HepG2 (cell line): Measurements from ENCODE around the gene IER2. TPM values are rescaled to one million over a fixed set of nuclear protein-coding genes. Genes with fewer than 3 reads are reported as not detected.
A peak's percentile ranks its signal among the peaks of the same experiment; 100 is the strongest.

ENCODE experiments used
- ATAC-seq: fragments of 200-7000 bp; cut with Tn5 transposase; 3 replicates; pipeline ENCODE4 v1.9.1; 2020; ENCODE audit warnings: mild to moderate bottlenecking, moderate library complexity
- BruUV-seq: library from RNA; stranded (reverse); fragments of 400-500 nt; replicated peaks from 2 replicates; lab custom pipeline; 2021; lab: Mats Ljungman, UMichigan
- CTCF ChIA-PET: fragments of 300-600 bp; formaldehyde crosslinking; extraction: SDS; loops from one replicate; lab custom pipeline; 2021; ENCODE audit warnings: low total read pairs, inconsistent platforms, low intra/inter-chr PET ratio; lab: Yijun Ruan, JAX
- POLR2A ChIA-PET: fragments of 350-600 bp; sonication (Branson Sonifier 250); formaldehyde crosslinking; loops from one replicate; lab custom pipeline; 2020; ENCODE audit warnings: antibody characterized with exemption, inconsistent platforms; lab: Yijun Ruan, JAX
- DNase-seq: peaks from one replicate; pipeline ENCODE4 v3.0.0-alpha.2; 2015; ENCODE audit warnings: low spot score
- FAIRE-seq: peaks from 3 replicates; lab custom pipeline; 2011; peaks lifted over from hg19 to GRCh38; lab: Jason Lieb, UNC
- H2AFZ ChIP-seq: one replicate; pipeline ENCODE4 v1.6.1; 2011; ENCODE audit warnings: low read length, inconsistent platforms
- H3K27ac ChIP-seq: fragments of 300-600 bp; 3 replicates; pipeline ENCODE4 v1.8.0; 2011; ENCODE audit warnings: mixed run types, mild to moderate bottlenecking, mixed read lengths, low read length, inconsistent platforms; ENCODE audit not compliant: insufficient read depth; ENCODE audit errors: extremely low read length
- H3K27me3 ChIP-seq, 2 experiments: fragments of 200-600 bp in 1 of 2; 2 replicates in 1 of 2; 3 replicates in 1 of 2; pipeline versions ENCODE4 v1.6.0 to v1.8.0; 2011; ENCODE audit warnings: low read length in 2 of 2, mild to moderate bottlenecking in 2 of 2, moderate library complexity in 2 of 2, inconsistent platforms in 1 of 2; ENCODE audit not compliant: insufficient read depth in 2 of 2, control insufficient read depth in 1 of 2
- H3K36me3 ChIP-seq, 2 experiments: fragments of 200-600 bp in 1 of 2; replicated peaks in 1 of 2; 2 replicates in 1 of 2; 3 replicates in 1 of 2; pipeline versions ENCODE4 v1.5.1 to v1.8.0; 2011; ENCODE audit warnings: low read length in 2 of 2, inconsistent platforms in 1 of 2; ENCODE audit not compliant: insufficient read depth in 2 of 2, control insufficient read depth in 1 of 2
- H3K4me1 ChIP-seq: 2 replicates; pipeline ENCODE4 v1.5.1; 2012; ENCODE audit warnings: low read length, inconsistent platforms; ENCODE audit not compliant: insufficient read depth
- H3K4me2 ChIP-seq: 2 replicates; pipeline ENCODE4 v1.6.0; 2011; ENCODE audit warnings: low read depth, low read length, inconsistent platforms
- H3K4me3 ChIP-seq, 3 experiments: fragments of 200-600 bp in 1 of 3; sonication (generic), shearing (Covaris generic) in 1 of 3; replicated peaks in 1 of 3; 2 replicates each; pipeline ENCODE4 v1.5.1; 2011 to 2016; ENCODE audit warnings: low read length in 3 of 3, inconsistent platforms in 2 of 3, low read depth in 2 of 3, mild to moderate bottlenecking in 2 of 3, control low read depth in 1 of 3, mixed read lengths in 1 of 3; ENCODE audit not compliant: insufficient read depth in 1 of 3
- H3K79me2 ChIP-seq: one replicate; pipeline ENCODE4 v1.6.1; 2011; ENCODE audit warnings: low read length, inconsistent platforms; ENCODE audit not compliant: insufficient read depth
- H3K9ac ChIP-seq: 2 replicates; pipeline ENCODE4 v1.6.0; 2011; ENCODE audit warnings: mild to moderate bottlenecking, low read depth, low read length, inconsistent platforms; ENCODE audit not compliant: insufficient read depth
- H3K9me3 ChIP-seq: 2 replicates; pipeline ENCODE4 v1.5.1; 2012; ENCODE audit warnings: mild to moderate bottlenecking, low read length
- H4K20me1 ChIP-seq: 2 replicates; pipeline ENCODE4 v1.6.0; 2011; ENCODE audit warnings: inconsistent platforms, mild to moderate bottlenecking, low read length, moderate library complexity; ENCODE audit not compliant: insufficient read depth
- ARNT ChIP-seq: fragments of 450-650 bp; IDR thresholded peaks from 2 replicates; pipeline ENCODE4 v1.6.1; 2017
- CEBPG ChIP-seq: IDR thresholded peaks from 2 replicates; pipeline ENCODE4 v1.6.1; 2016
- MEIS2 ChIP-seq: sonication (generic); formaldehyde crosslinking; IDR thresholded peaks from 2 replicates; pipeline ENCODE4 v1.9.0; 2021; ENCODE audit warnings: mild to moderate bottlenecking, missing genetic modification reagents
- MYNN ChIP-seq: sonication (generic); formaldehyde crosslinking; IDR thresholded peaks from 2 replicates; pipeline ENCODE4 v1.4.0; 2020; ENCODE audit warnings: mild to moderate bottlenecking, low read depth, missing genetic modification reagents
- NCOA5 ChIP-seq: sonication (generic); formaldehyde crosslinking; IDR thresholded peaks from 2 replicates; pipeline ENCODE4 v1.4.0; 2020; ENCODE audit warnings: missing genetic modification reagents
- PHB2 ChIP-seq: fragments of 450-650 bp; IDR thresholded peaks from 2 replicates; pipeline ENCODE4 v1.6.1; 2018; ENCODE audit not compliant: partially characterized antibody
- RCOR2 ChIP-seq: IDR thresholded peaks from 2 replicates; pipeline ENCODE4 v1.6.1; 2016; ENCODE audit warnings: missing biosample characterization, missing genetic modification reagents
- TBP ChIP-seq: sonication (generic); formaldehyde crosslinking; IDR thresholded peaks from 2 replicates; pipeline ENCODE4 v1.5.0; 2020; ENCODE audit warnings: missing genetic modification reagents
- TEAD3 ChIP-seq: optimal IDR thresholded peaks from 2 replicates; pipeline ENCODE3; 2016; ENCODE audit warnings: borderline replicate concordance
- TOE1 ChIP-seq: sonication (generic); formaldehyde crosslinking; IDR thresholded peaks from 2 replicates; pipeline ENCODE4 v1.4.0; 2020; ENCODE audit warnings: mild to moderate bottlenecking, missing genetic modification reagents
- ZNF720 ChIP-seq: sonication (generic); formaldehyde crosslinking; IDR thresholded peaks from 2 replicates; pipeline ENCODE4 v1.4.0; 2020; ENCODE audit warnings: missing genetic modification reagents
- WGBS: methylation state at CpG from one replicate; pipeline ENCODE4 v1.1.6; 2017; ENCODE audit warnings: low lambda C conversion rate; 5-methylcytosine and 5-hydroxymethylcytosine counted together
- in situ Hi-C: cut with HindIII; loops from 2 replicates; pipeline ENCODE4 v1.10.0; 2017; ENCODE audit warnings: low pct_unique_long_range_greater_than_20kb; ENCODE audit not compliant: extremely low pct_ligation_motif_present
- intact Hi-C: fragments of 100-400 bp; cut with micrococcal nuclease; formaldehyde crosslinking; loops from one replicate; pipeline ENCODE4 v1.10.0; 2022; ENCODE audit not compliant: unreplicated experiment
- polyA plus RNA-seq, 8 experiments: library from polyadenylated mRNA; depleted of rRNA in 3 of 8; stranded (reverse) in 7 of 8; unstranded in 1 of 8; fragments of >200 nt; fragmentation: Illumina TruSeq in 4 of 8; extraction: Trizol in 4 of 8; gene quantifications; 2 replicates each; pipeline versions ENCODE4 v1.2.1 to v1.2.3, GENCODE V29; 2011 to 2016; ENCODE audit warnings: low read depth in 4 of 8, missing spikeins in 1 of 8, mixed read lengths in 1 of 8; ENCODE audit not compliant: insufficient read depth in 1 of 8
- total RNA-seq, 5 experiments: library from RNA; depleted of rRNA; stranded (reverse); fragments of >200 nt; fragmentation: Illumina TruSeq; extraction: Trizol; gene quantifications; 2 replicates each; pipeline ENCODE4 v1.2.3, GENCODE V29; 2016; ENCODE audit warnings: low read depth in 1 of 5

Gene IER2
- total and polyA plus RNA-seq, 2 of the 13 experiments (the other 11 are each of a cell fraction or from before 2014, with no cell fraction given), result 10.1 to 14.3 TPM

DNA sequence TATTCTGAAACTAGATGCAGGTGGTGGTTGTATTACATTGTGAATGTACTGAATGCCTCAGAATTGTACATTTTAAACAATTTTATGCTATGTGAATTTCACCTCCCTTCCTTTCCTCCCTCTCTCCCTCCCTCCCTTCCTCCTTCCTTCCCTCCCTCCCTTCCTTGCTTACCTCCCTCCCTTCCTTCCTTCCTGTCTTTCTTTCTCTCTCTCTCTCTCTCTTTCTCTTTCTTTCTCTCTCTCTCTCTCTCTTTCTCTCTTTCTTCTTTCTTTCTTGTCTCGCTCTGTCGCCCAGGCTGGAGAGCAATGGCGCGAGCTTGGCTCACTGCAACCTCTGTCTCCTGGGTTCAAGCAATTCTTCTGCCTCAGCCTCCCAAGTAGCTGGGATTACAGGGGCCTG is 37.2 kb downstream of the IER2 start:
- no peak overlapping the region for H3K27ac ChIP-seq
- POLR2A ChIA-PET, result interaction anchor here (0.9 to 1.3 kb wide), 5 partner anchors 12 to 38 kb away, joined by 3 to 4 read pairs (median 3); partner anchors contain the start of genes IER2 and STX10
- 96% methylated on average over 4 of the region's 4 CpGs for WGBS

DNA sequence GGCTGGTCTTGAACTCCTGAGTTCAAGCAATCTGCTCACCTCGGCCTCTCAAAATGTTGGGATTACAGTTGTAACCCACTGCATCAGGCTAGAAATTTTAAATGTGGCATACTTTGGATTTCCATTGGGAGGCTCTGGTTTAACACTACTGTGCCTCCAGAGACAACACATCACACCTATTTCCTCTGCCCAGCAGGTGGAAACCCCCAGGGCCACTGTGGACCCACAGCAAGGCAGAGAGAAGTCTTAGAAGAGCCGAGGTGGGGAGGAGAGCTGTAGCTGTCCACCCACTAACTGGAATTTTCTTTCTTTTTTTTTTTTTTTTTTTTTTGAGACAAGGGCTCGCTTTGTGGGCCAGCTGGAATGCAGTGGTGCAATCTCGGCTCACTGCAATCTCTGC is 39.4 kb downstream of the IER2 start:
- H3K4me2 ChIP-seq, result no peak overlapping the region
- intact Hi-C loops (no loop called here), in situ Hi-C loops (no loop called here)
- ChIA-PET CTCF (no interaction called here), POLR2A (interaction anchor here (0.7 to 2.4 kb wide), 3 partner anchors 22 to 72 kb away, joined by 4 to 10 read pairs (median 8); partner anchors contain the start of gene NACC1)
- ATAC-seq (peak; percentile 43), DNase-seq (peak; percentile 40), FAIRE-seq (no peak)
- no peaks in the 10 kb centered on the region for H3K9me3 ChIP-seq
- peak; percentile 38; the same call in 1 of the 2 replicates for TF ChIP-seq CEBPG
- TF ChIP-seq TBP (CRISPR knock-in tag), result no peak
- TF ChIP-seq TEAD3 (CRISPR knock-in tag), result peak; percentile 56
- H4K20me1 ChIP-seq, result no peaks in the 10 kb centered on the region
- BruUV-seq, result no TSS peak
- 38% methylated on average over 4 of the region's 4 CpGs for WGBS
- H3K27me3 ChIP-seq, result no peaks in the 10 kb centered on the region
- H3K9ac ChIP-seq, result no peak overlapping the region
- H3K27ac ChIP-seq, result no peak overlapping the region
- peaks cover 33% of the 10 kb centered on the region for H3K4me1 ChIP-seq
- H3K79me2 ChIP-seq, result no peaks in the 10 kb centered on the region
- H3K4me3 ChIP-seq, result no peak overlapping the region
- H3K36me3 ChIP-seq, result no peaks in the 10 kb centered on the region
- no peak overlapping the region for H2AFZ ChIP-seq

More for the DNA sequence above, 37.2 kb downstream of the IER2 start:
- ATAC-seq, result no peak
- no peaks in the 10 kb centered on the region for H3K27me3 ChIP-seq
- no peaks in the 10 kb centered on the region for H3K79me2 ChIP-seq
- no TSS peak for BruUV-seq
- H3K4me3 ChIP-seq, result no peak overlapping the region
- H3K4me1 ChIP-seq, result peaks cover 28% of the 10 kb centered on the region
- H2AFZ ChIP-seq, result no peak overlapping the region
- FAIRE-seq, result no peak
- in situ Hi-C loops (no loop called here), intact Hi-C loops (no loop called here)
- CTCF ChIA-PET, result no interaction called here
- TF ChIP-seq PHB2 (no peak), MYNN (CRISPR knock-in tag) (no peak), MEIS2 (CRISPR knock-in tag) (no peak), TOE1 (CRISPR knock-in tag) (no peak), RCOR2 (no peak), ARNT (no peak), ZNF720 (CRISPR knock-in tag) (no peak), NCOA5 (no peak)
- no peak for DNase-seq
- H4K20me1 ChIP-seq, result no peaks in the 10 kb centered on the region
- no peaks in the 10 kb centered on the region for H3K36me3 ChIP-seq
- no peak overlapping the region for H3K4me2 ChIP-seq
- H3K9me3 ChIP-seq, result no peaks in the 10 kb centered on the region
- H3K9ac ChIP-seq, result no peak overlapping the region
